ENCODE measurements around the gene ECI1. TPM values are rescaled to one million over a fixed set of nuclear protein-coding genes. Genes with fewer than 3 reads are reported as not detected.

ECI1 gene, protein sequence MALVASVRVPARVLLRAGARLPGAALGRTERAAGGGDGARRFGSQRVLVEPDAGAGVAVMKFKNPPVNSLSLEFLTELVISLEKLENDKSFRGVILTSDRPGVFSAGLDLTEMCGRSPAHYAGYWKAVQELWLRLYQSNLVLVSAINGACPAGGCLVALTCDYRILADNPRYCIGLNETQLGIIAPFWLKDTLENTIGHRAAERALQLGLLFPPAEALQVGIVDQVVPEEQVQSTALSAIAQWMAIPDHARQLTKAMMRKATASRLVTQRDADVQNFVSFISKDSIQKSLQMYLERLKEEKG
- 10 to 100 TPM; 39.7 to 48.3 TPM for total RNA-seq

DNA sequence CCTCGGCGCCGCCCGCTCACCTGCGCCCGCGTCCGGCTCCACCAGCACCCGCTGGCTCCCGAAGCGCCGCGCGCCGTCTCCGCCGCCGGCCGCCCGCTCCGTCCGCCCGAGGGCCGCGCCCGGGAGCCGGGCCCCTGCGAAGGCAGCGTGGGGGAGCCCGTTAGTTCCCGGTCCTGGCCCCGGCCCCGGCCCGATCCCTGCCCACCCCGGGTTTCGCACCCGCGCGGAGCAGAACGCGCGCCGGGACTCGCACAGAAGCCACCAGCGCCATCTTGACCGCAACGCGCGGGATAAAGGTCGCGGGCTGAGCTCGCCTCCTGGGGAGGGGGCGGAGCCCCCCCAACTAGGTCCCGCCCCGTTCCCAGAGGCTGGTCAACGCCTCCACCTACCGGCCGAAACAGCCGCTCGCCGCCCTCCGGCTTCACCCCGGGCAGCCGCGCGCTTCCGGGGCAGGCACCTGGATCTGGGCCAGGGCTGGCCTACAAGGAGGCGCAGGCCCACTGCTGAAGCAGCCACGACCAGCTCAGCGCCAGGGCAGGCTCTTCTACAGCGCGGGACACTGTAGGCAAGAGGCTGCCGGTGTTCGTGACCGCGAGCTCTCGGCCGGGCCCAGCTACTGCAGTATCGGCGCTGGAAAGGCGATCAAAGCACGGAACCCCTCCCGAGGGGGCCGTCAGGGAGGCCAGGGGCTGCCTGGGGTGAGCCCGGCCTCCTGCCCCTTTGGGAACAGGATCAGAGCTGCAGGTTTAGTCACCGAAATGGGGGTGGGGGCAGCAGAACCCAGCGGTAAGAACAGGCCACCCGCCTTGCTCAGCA is at the start of gene ECI1:
ECI1 (minus strand) TSS at position 292 of the 816 bp plus-strand sequence; CDS start at position 271, 21 bp downstream.
- CTCF ChIA-PET, result interaction anchor here (0.7 to 2.8 kb wide), 6 partner anchors 9 to 250 kb away, joined by 3 to 9 read pairs (median 4); no protein-coding TSS in a partner anchor
- Mint-ChIP-seq H3K36me3 (ENCODE audit: low read depth) (peaks cover 30% of the 10 kb centered on the region), H3K4me1 (ENCODE audit: low read depth) (peaks cover 12% of the 10 kb centered on the region), H3K27ac (peak within 1 kb of the TSS; percentile 87), H3K4me3 (peak within 1 kb of the TSS; percentile 87), H3K9me3 (no peaks in the 10 kb centered on the region), H3K27me3 (ENCODE audit: low read depth) (no peaks in the 10 kb centered on the region)
- peak; percentile 89 for DNase-seq
- intact Hi-C loops (cut with micrococcal nuclease), result loop anchor here (1.0 to 5.0 kb wide), 8 partner anchors 17 to 236 kb away; partner anchors contain the start of genes E4F1, MLST8, PGP and RNPS1

DNA sequence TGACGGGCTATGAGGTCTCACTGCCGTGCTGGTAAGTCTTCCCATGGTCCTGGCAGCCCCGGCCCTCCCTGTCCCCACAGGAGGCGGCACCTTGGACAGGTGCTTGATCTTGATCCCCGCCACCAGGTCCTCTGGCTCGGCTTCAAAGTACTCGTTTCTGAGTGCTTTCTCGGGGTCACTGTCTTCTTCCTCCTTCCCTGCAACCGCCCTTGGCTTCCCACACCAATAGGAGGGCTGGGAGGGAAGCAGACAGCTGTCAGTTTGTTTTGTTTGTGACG is 48.5 kb upstream of the ECI1 start:
- Mint-ChIP-seq H3K27me3 (ENCODE audit: low read depth) (no peaks in the 10 kb centered on the region), H3K4me3 (no peak overlapping the region), H3K4me1 (ENCODE audit: low read depth) (no peaks in the 10 kb centered on the region), H3K9me3 (no peaks in the 10 kb centered on the region), H3K27ac (no peak overlapping the region), H3K36me3 (ENCODE audit: low read depth) (no peaks in the 10 kb centered on the region)
- CTCF ChIA-PET, result interaction anchor here (1.1 kb wide), 1 partner anchor 201 kb away, joined by 4 read pairs; no protein-coding TSS in a partner anchor
- DNase-seq, result no peak
- intact Hi-C loops (cut with micrococcal nuclease), result no loop called here

DNA sequence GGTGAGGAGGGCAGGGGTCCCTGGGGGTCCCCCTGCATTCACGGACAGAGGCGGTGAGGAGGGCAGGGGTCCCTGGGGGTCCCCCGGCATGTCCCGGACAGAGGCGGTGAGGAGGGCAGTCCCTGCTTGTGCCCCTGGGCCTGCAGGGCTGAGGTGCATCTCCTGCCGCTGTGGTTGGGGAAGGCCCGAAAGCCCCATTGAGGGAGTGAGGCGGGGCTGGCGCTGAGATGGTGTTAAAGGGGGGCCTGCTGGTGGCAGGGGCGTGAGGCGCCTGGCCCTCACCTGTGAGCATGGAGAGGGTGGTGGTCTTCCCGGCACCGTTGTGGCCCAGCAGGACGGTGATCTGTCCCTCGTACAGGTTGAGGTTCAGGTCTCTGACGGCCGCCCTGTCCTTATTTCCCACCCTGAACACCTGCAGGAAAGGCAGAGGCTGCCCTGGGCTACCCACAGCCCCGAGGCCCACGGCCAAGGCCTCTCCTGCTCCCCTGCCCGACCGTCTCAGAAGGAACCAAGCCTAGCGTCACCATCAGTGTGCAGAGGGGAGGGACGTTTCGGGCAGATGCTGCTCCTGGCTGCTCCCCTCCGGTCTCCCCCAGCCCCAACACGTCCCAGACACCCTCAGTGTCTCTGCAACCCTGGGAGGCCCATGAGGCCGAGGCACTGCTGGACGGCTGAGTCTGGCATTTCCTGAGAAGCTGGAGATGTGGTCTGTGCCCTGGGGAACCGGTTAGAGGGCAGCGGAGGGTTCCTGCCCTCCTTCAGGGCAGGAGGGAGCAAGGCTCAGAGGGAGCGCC is 47.9 kb upstream of the ECI1 start:
- no peak overlapping the region for H3K4me3 Mint-ChIP-seq
- no peaks in the 10 kb centered on the region for H3K36me3 Mint-ChIP-seq (ENCODE audit: low read depth)
- no peaks in the 10 kb centered on the region for H3K9me3 Mint-ChIP-seq
- H3K27me3 Mint-ChIP-seq (ENCODE audit: low read depth), result no peaks in the 10 kb centered on the region
- H3K27ac Mint-ChIP-seq, result no peak overlapping the region
- CTCF ChIA-PET, result no interaction called here
- intact Hi-C loops (cut with micrococcal nuclease), result no loop called here
- no peak for DNase-seq
- H3K4me1 Mint-ChIP-seq (ENCODE audit: low read depth), result no peaks in the 10 kb centered on the region

DNA sequence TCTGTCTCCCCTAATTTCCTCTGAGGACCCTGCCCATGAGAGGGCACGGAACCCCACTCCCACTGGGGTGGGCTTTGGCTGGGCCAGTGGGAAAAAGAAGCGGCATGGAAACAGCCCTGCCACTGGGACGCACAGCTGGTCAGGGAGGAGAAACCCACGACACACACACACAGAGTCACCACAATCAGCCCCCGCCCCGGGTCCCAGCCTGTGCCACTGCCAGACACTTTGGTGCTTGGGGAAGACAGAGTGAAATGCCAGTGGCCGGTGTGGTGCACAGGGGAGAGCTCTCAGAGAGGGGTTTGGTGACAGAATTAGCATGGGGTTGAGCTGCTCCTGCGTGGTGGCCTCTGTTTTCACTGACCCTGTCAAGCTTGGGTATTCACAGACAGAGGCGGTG is 47.2 kb upstream of the ECI1 start:
- Mint-ChIP-seq H3K27me3 (ENCODE audit: low read depth) (no peaks in the 10 kb centered on the region), H3K4me3 (no peak overlapping the region), H3K4me1 (ENCODE audit: low read depth) (no peaks in the 10 kb centered on the region), H3K27ac (no peak overlapping the region), H3K9me3 (no peaks in the 10 kb centered on the region), H3K36me3 (ENCODE audit: low read depth) (no peaks in the 10 kb centered on the region)
- DNase-seq, result no peak
- CTCF ChIA-PET, result no interaction called here
- intact Hi-C loops (cut with micrococcal nuclease), result no loop called here

DNA sequence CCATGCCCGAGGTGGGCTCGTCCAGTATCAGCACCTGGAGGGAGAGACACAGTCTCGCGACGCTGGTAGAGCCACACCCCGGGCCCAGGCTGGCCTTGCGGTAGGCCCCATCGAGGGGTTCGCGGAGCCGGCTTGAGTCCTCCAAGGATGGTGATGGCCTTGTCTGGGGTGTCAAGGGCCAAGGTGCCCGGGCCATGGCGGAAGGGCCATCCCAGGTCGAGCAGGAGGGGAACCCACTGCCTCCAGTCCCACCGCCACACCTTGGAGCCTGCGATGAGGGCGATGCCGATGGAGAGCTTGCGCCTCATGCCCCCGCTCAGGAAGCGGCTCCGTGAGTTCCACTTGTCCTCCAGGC is 46.1 kb upstream of the ECI1 start:
- Mint-ChIP-seq H3K9me3 (no peaks in the 10 kb centered on the region), H3K27me3 (ENCODE audit: low read depth) (no peaks in the 10 kb centered on the region), H3K36me3 (ENCODE audit: low read depth) (no peaks in the 10 kb centered on the region), H3K4me1 (ENCODE audit: low read depth) (no peaks in the 10 kb centered on the region), H3K4me3 (no peak overlapping the region), H3K27ac (no peak overlapping the region)
- intact Hi-C loops (cut with micrococcal nuclease), result no loop called here
- CTCF ChIA-PET, result interaction anchor here (1.1 kb wide), 1 partner anchor 9 kb away, joined by 3 read pairs; no protein-coding TSS in a partner anchor
- DNase-seq, result no peak

DNA sequence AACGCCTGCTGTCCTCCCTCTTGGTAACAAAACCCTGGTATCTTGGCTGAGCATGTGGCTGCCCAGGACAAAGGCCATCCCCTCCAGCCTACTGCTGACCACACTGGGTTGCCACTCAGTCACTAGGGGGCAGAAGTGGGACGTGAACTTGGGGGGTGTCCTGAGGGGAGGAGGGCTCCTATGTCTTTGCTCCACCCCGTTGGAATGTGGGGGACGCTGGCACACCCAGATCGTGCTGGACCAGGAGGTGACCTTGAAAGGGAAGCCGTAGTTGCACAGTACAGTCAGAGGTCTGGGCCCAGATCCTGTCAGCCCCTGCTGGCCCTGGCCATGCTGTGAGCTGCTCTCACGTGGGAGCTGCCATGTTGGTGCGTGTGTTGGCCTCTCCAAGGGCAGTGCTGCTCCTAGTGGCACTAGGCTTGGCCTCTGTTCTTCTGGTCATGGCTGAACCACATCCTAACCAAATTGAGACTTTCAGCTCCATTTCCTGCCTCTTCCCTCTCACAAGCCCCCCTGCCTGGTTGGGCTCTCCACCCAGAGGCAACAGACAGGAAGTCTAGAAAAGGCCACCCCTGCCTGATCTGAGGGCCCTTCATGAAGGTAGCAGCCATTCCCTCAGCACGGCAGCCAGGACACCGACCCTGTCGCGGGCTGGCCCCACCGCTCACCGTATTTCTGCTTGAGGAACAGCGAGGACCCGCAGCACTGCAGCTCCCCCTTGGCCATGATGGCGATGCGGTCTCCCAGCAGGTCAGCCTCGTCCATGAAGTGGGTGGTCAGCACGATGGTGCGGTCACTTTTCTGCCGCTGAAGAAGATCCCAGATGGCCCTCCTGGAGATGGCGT is 45.5 kb upstream of the ECI1 start:
- Mint-ChIP-seq H3K27me3 (ENCODE audit: low read depth) (no peaks in the 10 kb centered on the region), H3K27ac (no peak overlapping the region), H3K4me3 (no peak overlapping the region), H3K4me1 (ENCODE audit: low read depth) (no peaks in the 10 kb centered on the region), H3K36me3 (ENCODE audit: low read depth) (no peaks in the 10 kb centered on the region), H3K9me3 (no peaks in the 10 kb centered on the region)
- intact Hi-C loops (cut with micrococcal nuclease), result no loop called here
- DNase-seq, result peak; percentile 44
- CTCF ChIA-PET, result interaction anchor here (1.1 kb wide), 1 partner anchor 8 kb away, joined by 3 read pairs; no protein-coding TSS in a partner anchor

DNA sequence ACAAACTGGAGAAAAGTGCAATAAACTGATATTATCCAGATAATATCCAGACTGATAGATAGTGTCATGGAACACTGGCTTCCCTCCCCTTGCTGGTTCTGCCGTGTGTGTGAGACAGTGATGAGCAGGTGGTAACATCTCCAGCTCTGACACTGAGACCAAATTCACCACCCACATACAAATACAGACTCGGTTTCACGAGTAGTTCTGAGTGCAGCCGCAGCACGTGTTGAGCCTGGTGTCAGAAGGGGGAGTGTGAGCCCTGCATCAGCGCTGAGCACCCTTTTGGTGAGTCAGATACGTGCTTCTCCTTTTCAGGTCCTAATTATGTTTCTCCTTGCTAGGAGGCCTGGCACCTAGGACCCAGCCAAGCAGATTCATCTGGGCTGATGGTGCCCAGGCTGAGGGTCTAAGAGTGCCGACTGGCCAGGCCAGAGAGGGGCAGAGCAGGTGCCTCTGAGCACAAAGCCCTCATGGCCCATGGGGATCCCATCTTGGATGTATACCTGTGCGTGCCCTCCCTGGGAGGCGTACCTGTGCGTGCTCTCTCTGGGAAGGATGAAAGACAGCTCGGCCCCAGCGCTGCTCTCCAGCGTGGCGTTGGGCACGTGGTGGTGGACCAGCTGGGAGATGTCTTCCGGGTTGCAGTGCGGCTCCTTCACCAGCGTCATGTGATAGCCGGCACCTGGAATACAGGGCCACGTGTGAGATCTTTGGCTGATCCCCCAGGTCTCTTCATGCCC is 43.8 kb upstream of the ECI1 start:
- no peak overlapping the region for H3K4me3 Mint-ChIP-seq
- DNase-seq, result no peak
- H3K27ac Mint-ChIP-seq, result no peak overlapping the region
- H3K4me1 Mint-ChIP-seq (ENCODE audit: low read depth), result no peaks in the 10 kb centered on the region
- H3K9me3 Mint-ChIP-seq, result no peaks in the 10 kb centered on the region
- H3K27me3 Mint-ChIP-seq (ENCODE audit: low read depth), result no peaks in the 10 kb centered on the region
- CTCF ChIA-PET, result no interaction called here
- intact Hi-C loops (cut with micrococcal nuclease), result no loop called here
- H3K36me3 Mint-ChIP-seq (ENCODE audit: low read depth), result no peaks in the 10 kb centered on the region

DNA sequence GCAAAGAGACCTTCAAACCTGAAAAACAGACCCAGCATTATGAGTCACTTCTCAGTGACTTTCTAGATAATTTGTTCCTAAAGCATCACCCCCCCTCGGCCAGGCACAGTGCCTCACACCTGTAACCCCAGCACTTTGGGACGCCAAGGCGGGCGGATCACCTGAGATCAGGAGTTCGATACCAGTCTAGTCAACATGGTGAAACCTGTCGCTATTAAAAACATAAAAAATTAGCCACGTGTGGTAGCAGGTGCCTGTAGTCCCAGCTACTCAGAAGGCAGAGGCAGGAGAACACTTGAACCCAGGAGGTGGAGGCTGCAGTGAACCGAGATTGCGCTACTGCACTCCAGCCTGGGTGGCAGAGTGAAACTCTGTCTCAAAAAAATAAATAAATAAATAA is 40.8 kb upstream of the ECI1 start:
- no peak overlapping the region for H3K4me3 Mint-ChIP-seq
- CTCF ChIA-PET, result interaction anchor here (0.6 kb wide), 1 partner anchor 145 kb away, joined by 5 read pairs; no protein-coding TSS in a partner anchor
- intact Hi-C loops (cut with micrococcal nuclease), result no loop called here
- no peak overlapping the region for H3K27ac Mint-ChIP-seq
- H3K36me3 Mint-ChIP-seq (ENCODE audit: low read depth), result no peaks in the 10 kb centered on the region
- DNase-seq, result no peak
- no peaks in the 10 kb centered on the region for H3K27me3 Mint-ChIP-seq (ENCODE audit: low read depth)
- no peaks in the 10 kb centered on the region for H3K4me1 Mint-ChIP-seq (ENCODE audit: low read depth)
- H3K9me3 Mint-ChIP-seq, result no peaks in the 10 kb centered on the region

DNA sequence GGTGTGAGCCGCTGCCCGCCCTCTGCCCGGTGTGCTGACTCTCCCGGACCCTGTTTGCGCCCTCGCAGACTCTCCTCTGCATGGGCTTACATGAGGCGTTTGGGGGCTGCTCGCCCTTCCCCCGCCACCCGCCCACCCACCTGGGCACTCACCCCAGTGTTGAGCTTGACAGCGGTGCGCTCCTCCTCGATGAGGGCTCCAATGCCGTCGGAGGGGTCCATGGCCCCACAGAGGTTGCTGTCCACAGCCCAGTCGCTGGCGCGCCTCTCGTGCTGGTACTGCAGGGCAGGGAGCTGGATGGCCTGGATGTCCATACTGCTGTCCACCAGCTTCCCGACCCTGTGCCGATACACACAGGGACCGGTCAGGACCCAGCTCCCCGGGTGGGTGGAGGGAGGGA is 37.9 kb upstream of the ECI1 start:
- H3K9me3 Mint-ChIP-seq, result no peaks in the 10 kb centered on the region
- H3K36me3 Mint-ChIP-seq (ENCODE audit: low read depth), result no peaks in the 10 kb centered on the region
- no peaks in the 10 kb centered on the region for H3K27me3 Mint-ChIP-seq (ENCODE audit: low read depth)
- CTCF ChIA-PET, result interaction anchor here (0.5 kb wide), 1 partner anchor 31 kb away, joined by 4 read pairs; no protein-coding TSS in a partner anchor
- H3K4me3 Mint-ChIP-seq, result no peak overlapping the region
- no peaks in the 10 kb centered on the region for H3K4me1 Mint-ChIP-seq (ENCODE audit: low read depth)
- no peak for DNase-seq
- intact Hi-C loops (cut with micrococcal nuclease), result no loop called here
- H3K27ac Mint-ChIP-seq, result no peak overlapping the region

DNA sequence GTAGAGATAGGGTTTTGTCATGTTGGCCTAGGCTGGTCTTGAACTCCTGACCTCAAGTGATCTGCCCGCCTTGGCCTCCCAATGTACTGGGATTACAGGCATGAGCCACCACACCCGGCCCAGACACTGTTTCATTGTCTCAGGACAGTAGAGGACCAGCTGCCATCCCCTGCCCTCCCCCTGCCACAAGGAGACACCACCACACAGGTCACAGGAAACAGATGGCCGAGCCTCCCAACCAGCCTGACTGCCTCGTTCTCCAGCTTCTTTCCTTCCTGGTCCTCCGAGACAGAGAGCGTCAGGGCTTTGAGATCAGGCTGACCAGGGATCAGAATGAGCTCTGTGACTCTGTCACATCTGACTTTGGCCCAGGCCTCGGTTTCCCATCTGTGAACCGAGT is 37.3 kb upstream of the ECI1 start:
- Mint-ChIP-seq H3K27ac (no peak overlapping the region), H3K36me3 (ENCODE audit: low read depth) (no peaks in the 10 kb centered on the region), H3K4me1 (ENCODE audit: low read depth) (no peaks in the 10 kb centered on the region), H3K27me3 (ENCODE audit: low read depth) (no peaks in the 10 kb centered on the region), H3K9me3 (no peaks in the 10 kb centered on the region), H3K4me3 (no peak overlapping the region)
- no peak for DNase-seq
- intact Hi-C loops (cut with micrococcal nuclease), result no loop called here
- CTCF ChIA-PET, result interaction anchor here (1.0 kb wide), 1 partner anchor 9 kb away, joined by 3 read pairs; no protein-coding TSS in a partner anchor

DNA sequence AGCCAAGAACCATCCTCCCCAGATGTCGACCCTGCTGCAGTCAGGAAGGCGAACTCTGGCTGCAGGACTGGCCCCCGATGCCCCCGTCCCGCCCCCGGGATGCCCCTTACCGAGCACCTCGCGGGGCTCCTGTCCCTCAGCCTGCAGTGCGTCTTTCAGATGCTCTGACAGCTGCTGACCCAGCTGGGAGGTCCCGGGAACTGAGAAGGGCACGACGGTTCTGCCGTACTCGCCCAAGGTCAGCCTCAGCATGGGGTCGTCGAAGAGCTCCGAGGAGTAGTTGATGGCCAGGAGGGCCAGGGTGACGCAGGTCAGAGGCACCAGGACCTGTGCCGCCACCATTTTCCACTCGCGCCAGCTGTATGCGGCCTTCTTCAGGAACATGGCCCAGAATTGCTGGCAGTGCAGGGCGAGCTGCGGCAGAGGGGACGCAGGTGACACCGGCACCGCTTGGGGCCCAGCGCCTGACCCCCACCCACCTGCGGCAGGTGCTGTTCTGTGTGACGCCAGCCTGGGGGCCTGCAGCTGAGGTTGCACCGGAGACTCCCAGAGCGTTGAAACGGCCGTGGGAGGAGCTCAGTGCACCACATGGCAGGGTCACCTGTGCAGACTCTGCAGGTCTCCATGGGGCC is 36.6 kb upstream of the ECI1 start:
- H3K27me3 Mint-ChIP-seq (ENCODE audit: low read depth), result no peaks in the 10 kb centered on the region
- no peak overlapping the region for H3K4me3 Mint-ChIP-seq
- DNase-seq, result no peak
- CTCF ChIA-PET, result interaction anchor here (1.0 kb wide), 1 partner anchor 9 kb away, joined by 3 read pairs; no protein-coding TSS in a partner anchor
- no peaks in the 10 kb centered on the region for H3K4me1 Mint-ChIP-seq (ENCODE audit: low read depth)
- H3K27ac Mint-ChIP-seq, result no peak overlapping the region
- intact Hi-C loops (cut with micrococcal nuclease), result no loop called here
- H3K36me3 Mint-ChIP-seq (ENCODE audit: low read depth), result no peaks in the 10 kb centered on the region
- no peaks in the 10 kb centered on the region for H3K9me3 Mint-ChIP-seq
